ENCODE measurements around the gene KCNJ3.

DNA sequence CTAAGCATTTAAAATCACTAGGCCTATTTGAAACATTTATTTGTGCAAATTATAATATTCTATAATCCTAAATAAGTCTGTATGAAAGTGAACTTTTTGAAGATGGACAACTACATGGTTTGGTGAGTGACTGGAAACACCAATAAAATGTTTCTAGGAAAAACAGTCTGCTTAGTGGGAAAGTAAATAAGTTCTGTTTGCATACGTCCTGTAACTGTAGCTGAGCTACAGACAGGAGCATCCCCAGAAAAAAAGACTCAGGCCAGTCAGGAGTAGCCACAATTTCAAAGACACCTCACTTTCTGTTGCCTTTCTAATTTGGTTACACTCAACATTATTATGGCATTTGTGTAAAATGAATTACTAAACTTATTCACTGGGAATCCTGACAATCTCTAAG, 28.4 kb upstream of the KCNJ3 start:
- TF ChIP-seq GLIS3 (CRISPR knock-in tag; IDR thresholded peaks at IDR 0.05), result no peak
- TF ChIP-seq ESRRG (CRISPR knock-in tag; IDR thresholded peaks at IDR 0.05), result no peak
